CD4-positive, alpha-beta T cell treated with Interleukin-17A for 1 hour (primary cell): ENCODE results near the gene DSCAM.

Source experiments
- DNase-seq: peaks from one replicate; pipeline ENCODE4 v3.0.0-alpha.2; 2020

The DSCAM gene

GRCh38 chr21:40531016-40531415 is 315.9 kb downstream of the DSCAM start:
- no peak for DNase-seq

GRCh38 chr21:40517646-40518045 is 329.3 kb downstream of the DSCAM start:
- no peak for DNase-seq

GRCh38 chr21:40516335-40516734 is 330.6 kb downstream of the DSCAM start:
- no peak for DNase-seq

GRCh38 chr21:40512590-40512989 is 334.4 kb downstream of the DSCAM start:
- DNase-seq: no peak

GRCh38 chr21:40507978-40508377 is 339.0 kb downstream of the DSCAM start:
- DNase-seq: no peak

GRCh38 chr21:40505681-40506080 is 341.3 kb downstream of the DSCAM start:
- DNase-seq: no peak

- DNase-seq: no peak
Measured at GRCh38 chr21:40505244-40505643, 341.7 kb downstream of the DSCAM start.

- DNase-seq: no peak
Measured at GRCh38 chr21:40504825-40505224, 342.1 kb downstream of the DSCAM start.

GRCh38 chr21:40496116-40496515 is 350.8 kb downstream of the DSCAM start:
- DNase-seq: no peak

GRCh38 chr21:40490408-40490807 is 356.6 kb downstream of the DSCAM start:
- no peak for DNase-seq

- no peak for DNase-seq
Measured at GRCh38 chr21:40489001-40489400, 358.0 kb downstream of the DSCAM start.

GRCh38 chr21:40481764-40482163 is 365.2 kb downstream of the DSCAM start:
- DNase-seq: no peak

GRCh38 chr21:40474513-40474912 is 372.4 kb downstream of the DSCAM start:
- no peak for DNase-seq

- DNase-seq: no peak
Measured at GRCh38 chr21:40472013-40472412, 374.9 kb downstream of the DSCAM start.

- DNase-seq: no peak
Measured at GRCh38 chr21:40471103-40471502, 375.9 kb downstream of the DSCAM start.

- DNase-seq: no peak
Measured at GRCh38 chr21:40466893-40467483, 380.0 kb downstream of the DSCAM start.

- DNase-seq: no peak
Measured at GRCh38 chr21:40465382-40465781, 381.6 kb downstream of the DSCAM start.

GRCh38 chr21:40463176-40463575 is 383.8 kb downstream of the DSCAM start:
- DNase-seq: no peak

- no peak for DNase-seq
Measured at GRCh38 chr21:40461008-40461407, 385.9 kb downstream of the DSCAM start.

GRCh38 chr21:40457741-40458140 is 389.2 kb downstream of the DSCAM start:
- DNase-seq: no peak

GRCh38 chr21:40454057-40454456 is 392.9 kb downstream of the DSCAM start:
- no peak for DNase-seq

- no peak for DNase-seq
Measured at GRCh38 chr21:40453183-40453582, 393.8 kb downstream of the DSCAM start.

- DNase-seq: no peak
Measured at GRCh38 chr21:40452548-40452947, 394.4 kb downstream of the DSCAM start.

GRCh38 chr21:40447016-40447415 is 399.9 kb downstream of the DSCAM start:
- DNase-seq: no peak

- DNase-seq: no peak
Measured at GRCh38 chr21:40445349-40445921, 401.5 kb downstream of the DSCAM start.
